Astrocyte of the cerebellum (primary cell): ENCODE results near the gene NXPH4.

Experiments used
- DNase-seq: peaks from one replicate; pipeline ENCODE4 v3.0.0-alpha.2; 2011; ENCODE audit warnings: low read depth
- H3K4me3 ChIP-seq: 2 replicates; pipeline ENCODE4 v1.5.1; 2011; ENCODE audit warnings: mild to moderate bottlenecking, low read depth, low read length, moderate library complexity
- CTCF ChIP-seq: IDR thresholded peaks from 2 replicates; pipeline ENCODE4 v1.5.1; 2012; ENCODE audit warnings: low read length, low read depth, moderate library complexity, mild to moderate bottlenecking; ENCODE audit errors: missing control alignments
- in situ Hi-C: cut with HindIII; loops from 2 replicates; pipeline ENCODE4 v1.10.0; 2017; ENCODE audit warnings: low sequenced_read_pairs

The NXPH4 gene

GRCh38 chr12:57254506-57255280 lies 38.1 kb downstream of the NXPH4 start:
- H3K4me3 ChIP-seq, result no peak overlapping the region
- in situ Hi-C loops, result no loop called here
- DNase-seq, result no peak
- TF ChIP-seq CTCF, result no peak

GRCh38 chr12:57255916-57256315 lies 39.3 kb downstream of the NXPH4 start:
- no peak overlapping the region for H3K4me3 ChIP-seq
- in situ Hi-C loops, result no loop called here
- no peak for TF ChIP-seq CTCF
- DNase-seq, result no peak

GRCh38 chr12:57258977-57259970 lies 42.7 kb downstream of the NXPH4 start:
- in situ Hi-C loops, result no loop called here
- no peak for TF ChIP-seq CTCF
- DNase-seq, result no peak
- no peak overlapping the region for H3K4me3 ChIP-seq

- no peak overlapping the region for H3K4me3 ChIP-seq
- TF ChIP-seq CTCF, result no peak
- no peak for DNase-seq
- in situ Hi-C loops, result no loop called here
Measured at GRCh38 chr12:57260366-57260765, 43.8 kb downstream of the NXPH4 start.

- TF ChIP-seq CTCF, result no peak
- in situ Hi-C loops, result no loop called here
- no peak overlapping the region for H3K4me3 ChIP-seq
- DNase-seq, result no peak
Measured at GRCh38 chr12:57261428-57261865, 44.9 kb downstream of the NXPH4 start.

GRCh38 chr12:57262126-57262822 lies 45.7 kb downstream of the NXPH4 start:
- TF ChIP-seq CTCF, result no peak
- H3K4me3 ChIP-seq, result no peak overlapping the region
- in situ Hi-C loops, result no loop called here
- DNase-seq, result no peak
